Activated naive CD4-positive, alpha-beta T cell treated with Interleukin-2 at 50 U/mL for 16 hours (primary cell): ENCODE measurements around the gene NRBF2.
A peak's percentile ranks its signal among the peaks of the same experiment; 100 is the strongest.
"Not testable (repeated sequence)": the region's sequence is repeated elsewhere in the genome, so short reads cannot be mapped to it uniquely, and the experiment has no call there.

ENCODE experiments used
- DNase-seq: peaks from one replicate; pipeline ENCODE4 v3.0.0-alpha.2; 2020

Gene NRBF2

GRCh38 chr10:63119041-63119440, 14.1 kb upstream of the NRBF2 start:
- no peak for DNase-seq

GRCh38 chr10:63120554-63120953, 12.6 kb upstream of the NRBF2 start:
- no peak for DNase-seq

- DNase-seq, result no peak
These were observed 9.3 kb upstream of the NRBF2 start for GRCh38 chr10:63123727-63124362.

GRCh38 chr10:63125459-63125858, 7.7 kb upstream of the NRBF2 start:
- no peak for DNase-seq

- no peak for DNase-seq
These were observed 4.7 kb upstream of the NRBF2 start for GRCh38 chr10:63128443-63128842.

- DNase-seq, result no peak
These were observed 3.2 kb upstream of the NRBF2 start for GRCh38 chr10:63129888-63130287.

- DNase-seq, result no peak
These were observed 475 bp upstream of the NRBF2 start for GRCh38 chr10:63132651-63133055.

- no peak for DNase-seq
These were observed 861 bp downstream of the NRBF2 start for GRCh38 chr10:63133821-63134557.

GRCh38 chr10:63137306-63137705, 4.2 kb downstream of the NRBF2 start:
- DNase-seq, result no peak

- DNase-seq, result no peak
These were observed 6.9 kb downstream of the NRBF2 start for GRCh38 chr10:63140077-63140476.

- no peak for DNase-seq
These were observed 9.0 kb downstream of the NRBF2 start for GRCh38 chr10:63142136-63142535.

- DNase-seq, result no peak
These were observed 10.9 kb downstream of the NRBF2 start for GRCh38 chr10:63143987-63144386.

GRCh38 chr10:63145782-63146181, 12.7 kb downstream of the NRBF2 start:
- no peak for DNase-seq

- no peak for DNase-seq
These were observed 13.4 kb downstream of the NRBF2 start for GRCh38 chr10:63146503-63146902.

GRCh38 chr10:63150745-63151144, 17.6 kb downstream of the NRBF2 start:
- no peak for DNase-seq

- not testable (repeated sequence) for DNase-seq
These were observed 20.9 kb downstream of the NRBF2 start for GRCh38 chr10:63153868-63154545.

- no peak for DNase-seq
These were observed 21.6 kb downstream of the NRBF2 start for GRCh38 chr10:63154546-63155387.

GRCh38 chr10:63155388-63156020, 22.4 kb downstream of the NRBF2 start:
- DNase-seq, result no peak

GRCh38 chr10:63156236-63156635, 23.1 kb downstream of the NRBF2 start:
- no peak for DNase-seq

- peak; percentile 35 for DNase-seq
These were observed 24.9 kb downstream of the NRBF2 start for GRCh38 chr10:63157845-63158624.

- no peak for DNase-seq
These were observed 28.5 kb downstream of the NRBF2 start for GRCh38 chr10:63161592-63161991.

- DNase-seq, result no peak
These were observed 31.1 kb downstream of the NRBF2 start for GRCh38 chr10:63164166-63164623.
